ENCODE measurements around the gene FAM216B. TPM values are rescaled to one million over a fixed set of nuclear protein-coding genes. Genes with fewer than 3 reads are reported as not detected.

The FAM216B gene
- 1 to 10 TPM in 1 of 2 donors, under 1 TPM in 1; 0.41 to 7.9 TPM for total RNA-seq
- 10 to 100 TPM in 4 of 6 donors, 1 to 10 TPM in 2; 1.9 to 17.5 (median 10.8) TPM for polyA plus RNA-seq (ENCODE audit: insufficient read length in 6 of 6)
- long read RNA-seq, donor 1, transcript FAM216B-201 (4 exons, 3,243 nt), result major isoform, 15 of 19 reads
- long read RNA-seq, donor 1, partial matches to known transcripts, result 0 of 19 reads
- long read RNA-seq, donor 1, other reads (novel, unspliced or antisense), result 0 of 19 reads
- long read RNA-seq, donor 2, partial matches to known transcripts, result 0 of 2 reads
- long read RNA-seq, donor 2, other reads (novel, unspliced or antisense), result 0 of 2 reads
- long read RNA-seq, donor 3, result 0 reads
- long read RNA-seq, donor 4, result 0 reads
- long read RNA-seq, donor 5, transcript FAM216B-201 (4 exons, 3,243 nt), result major isoform, 13 of 18 reads
- long read RNA-seq, donor 5, transcript FAM216B-202 (4 exons, 3,300 nt), result minor isoform, 5 of 18 reads
- long read RNA-seq, donor 5, partial matches to known transcripts, result 0 of 18 reads
- long read RNA-seq, donor 5, other reads (novel, unspliced or antisense), result 0 of 18 reads
- long read RNA-seq, donor 6, partial matches to known transcripts, result 0 of 1 reads
- long read RNA-seq, donor 6, other reads (novel, unspliced or antisense), result 0 of 1 reads
- long read RNA-seq, donor 7, partial matches to known transcripts, result 0 of 2 reads
- long read RNA-seq, donor 7, other reads (novel, unspliced or antisense), result 0 of 2 reads
- long read RNA-seq, donor 8, partial matches to known transcripts, result 0 of 2 reads
- long read RNA-seq, donor 8, other reads (novel, unspliced or antisense), result 0 of 2 reads
- long read RNA-seq, donor 9, result 0 reads
- long read RNA-seq, donor 10, partial matches to known transcripts, result 0 of 1 reads
- long read RNA-seq, donor 10, other reads (novel, unspliced or antisense), result 1 of 1 reads
- long read RNA-seq, donor 11, transcript FAM216B-202 (4 exons, 3,300 nt), result major isoform, 6 of 12 reads
- long read RNA-seq, donor 11, transcript FAM216B-201 (4 exons, 3,243 nt), result major isoform, 6 of 12 reads
- long read RNA-seq, donor 11, partial matches to known transcripts, result 0 of 12 reads
- long read RNA-seq, donor 11, other reads (novel, unspliced or antisense), result 0 of 12 reads
- long read RNA-seq, donor 12, transcript FAM216B-201 (4 exons, 3,243 nt), result major isoform, 8 of 10 reads
- long read RNA-seq, donor 12, partial matches to known transcripts, result 0 of 10 reads
- long read RNA-seq, donor 12, other reads (novel, unspliced or antisense), result 0 of 10 reads

DNA sequence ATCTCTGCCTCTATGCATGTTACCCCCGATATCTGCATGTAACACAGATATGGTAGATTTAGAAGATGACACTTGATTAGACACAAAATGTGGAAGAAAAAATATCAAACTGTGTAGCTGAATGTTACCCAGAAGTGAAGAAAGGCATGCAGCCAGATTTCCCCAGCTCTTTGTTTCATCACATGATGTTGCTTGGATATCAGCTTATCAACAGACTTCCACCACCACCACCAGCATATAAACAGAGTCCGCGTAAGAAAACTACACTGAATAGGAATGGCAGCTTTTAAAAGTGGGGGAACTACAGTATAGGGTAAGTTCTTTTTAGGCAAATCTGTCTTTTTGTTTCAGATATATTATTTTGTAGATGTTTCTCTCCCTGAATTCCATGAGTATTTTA lies at the start of gene FAM216B:
Gene FAM216B, plus strand, starts transcription at position 233 of the 400 bp plus-strand sequence. CDS start 2,484 bp downstream, outside the sequence.
- Histone ChIP-seq H3K4me3 (no peak within 1 kb of the TSS), H3K27me3 (no peaks in the 10 kb centered on the region), H3K36me3 (no peaks in the 10 kb centered on the region), H3K4me1 (no peaks in the 10 kb centered on the region), H3K9me3 (no peaks in the 10 kb centered on the region), H3K27ac (no peak within 1 kb of the TSS)
- TF ChIP-seq, protein P1, sequence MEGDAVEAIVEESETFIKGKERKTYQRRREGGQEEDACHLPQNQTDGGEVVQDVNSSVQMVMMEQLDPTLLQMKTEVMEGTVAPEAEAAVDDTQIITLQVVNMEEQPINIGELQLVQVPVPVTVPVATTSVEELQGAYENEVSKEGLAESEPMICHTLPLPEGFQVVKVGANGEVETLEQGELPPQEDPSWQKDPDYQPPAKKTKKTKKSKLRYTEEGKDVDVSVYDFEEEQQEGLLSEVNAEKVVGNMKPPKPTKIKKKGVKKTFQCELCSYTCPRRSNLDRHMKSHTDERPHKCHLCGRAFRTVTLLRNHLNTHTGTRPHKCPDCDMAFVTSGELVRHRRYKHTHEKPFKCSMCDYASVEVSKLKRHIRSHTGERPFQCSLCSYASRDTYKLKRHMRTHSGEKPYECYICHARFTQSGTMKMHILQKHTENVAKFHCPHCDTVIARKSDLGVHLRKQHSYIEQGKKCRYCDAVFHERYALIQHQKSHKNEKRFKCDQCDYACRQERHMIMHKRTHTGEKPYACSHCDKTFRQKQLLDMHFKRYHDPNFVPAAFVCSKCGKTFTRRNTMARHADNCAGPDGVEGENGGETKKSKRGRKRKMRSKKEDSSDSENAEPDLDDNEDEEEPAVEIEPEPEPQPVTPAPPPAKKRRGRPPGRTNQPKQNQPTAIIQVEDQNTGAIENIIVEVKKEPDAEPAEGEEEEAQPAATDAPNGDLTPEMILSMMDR (IDR thresholded peaks at IDR 0.05), result no peak
- DNase-seq (peak in 2 of 4 donors; percentile 31 to 63), ATAC-seq (no peak)
- intact Hi-C loops (cut with DNase I), result no loop called here

DNA sequence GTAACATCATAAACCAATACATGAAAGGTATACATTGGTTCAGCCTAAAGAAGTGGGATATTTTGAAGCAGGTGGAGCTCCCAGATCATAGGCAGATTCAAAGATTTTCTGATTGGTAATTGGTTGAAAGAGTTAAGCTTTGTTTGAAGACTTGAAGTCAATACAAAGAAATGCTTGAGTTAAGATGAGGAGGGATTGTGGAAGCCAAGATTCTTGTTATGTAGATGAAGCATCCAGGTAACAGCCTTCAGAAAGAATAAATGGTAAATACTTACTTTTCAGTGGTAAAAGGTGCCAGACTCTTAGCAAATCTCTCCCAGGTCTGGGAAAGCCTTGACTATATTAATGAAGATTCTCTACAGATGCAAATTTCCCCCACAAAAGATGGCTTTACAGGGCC lies 49.3 kb upstream of the FAM216B start:
- DNase-seq, result no peak

DNA sequence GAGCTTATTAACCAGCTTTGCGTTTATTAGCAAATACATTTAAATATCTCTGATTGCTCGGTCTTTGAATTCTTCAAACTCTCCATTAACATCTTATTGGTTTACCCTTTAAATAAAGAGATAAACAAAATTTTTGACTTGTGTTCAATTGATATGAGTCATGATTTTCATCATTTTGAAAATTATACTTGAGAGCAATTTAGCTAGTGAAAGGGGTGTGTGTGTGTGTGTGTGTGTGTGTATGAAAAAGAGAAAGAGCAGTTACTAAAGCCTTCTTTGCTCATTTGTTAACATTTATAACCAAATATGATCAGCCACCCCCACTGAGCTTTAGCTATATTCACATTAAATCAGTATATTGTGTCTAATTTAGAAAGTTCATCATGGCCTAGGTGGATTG lies 48.3 kb upstream of the FAM216B start:
- DNase-seq, result no peak
- Histone ChIP-seq H3K4me3 (no peak overlapping the region), H3K4me1 (no peaks in the 10 kb centered on the region), H3K27me3 (no peaks in the 10 kb centered on the region), H3K9me3 (no peaks in the 10 kb centered on the region), H3K36me3 (no peaks in the 10 kb centered on the region), H3K27ac (no peak overlapping the region)
- TF ChIP-seq, protein P1 (IDR thresholded peaks at IDR 0.05), result no peak
- intact Hi-C loops (cut with DNase I), result no loop called here
- no peak for ATAC-seq

More for the DNA sequence above, 49.3 kb upstream of the FAM216B start:
- Histone ChIP-seq H3K9me3 (no peaks in the 10 kb centered on the region), H3K4me1 (no peaks in the 10 kb centered on the region), H3K27me3 (no peaks in the 10 kb centered on the region), H3K4me3 (no peak overlapping the region), H3K36me3 (no peaks in the 10 kb centered on the region), H3K27ac (no peak overlapping the region)
- no peak for ATAC-seq
- TF ChIP-seq, protein P1 (IDR thresholded peaks at IDR 0.05), result no peak
- intact Hi-C loops (cut with DNase I), result no loop called here

DNA sequence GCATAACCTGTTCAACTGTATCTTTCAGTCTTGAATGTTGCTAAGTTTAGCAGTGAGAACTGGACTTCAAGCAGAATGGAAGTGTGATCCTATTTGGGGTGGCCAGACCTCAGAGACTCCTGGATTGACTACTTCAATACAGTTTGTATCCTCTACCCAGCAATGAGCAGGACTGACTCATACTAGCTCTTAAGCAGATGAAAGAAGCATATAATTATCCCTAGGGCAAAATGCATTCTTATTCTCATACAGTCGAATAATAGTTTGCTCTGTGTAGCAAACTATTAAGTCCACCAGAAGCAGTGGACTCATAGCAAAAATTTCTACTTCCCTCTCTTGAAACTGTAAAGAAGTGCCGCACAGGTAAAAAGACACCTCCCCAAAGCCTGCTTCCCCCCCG lies 46.4 kb upstream of the FAM216B start:
- TF ChIP-seq, protein P1 (IDR thresholded peaks at IDR 0.05), result no peak
- no peaks in the 10 kb centered on the region for H3K27me3 ChIP-seq
- H3K36me3 ChIP-seq, result no peaks in the 10 kb centered on the region
- intact Hi-C loops (cut with DNase I), result no loop called here
- no peaks in the 10 kb centered on the region for H3K4me1 ChIP-seq
- no peak overlapping the region for H3K4me3 ChIP-seq
- no peak for DNase-seq
- no peak for ATAC-seq
- no peak overlapping the region for H3K27ac ChIP-seq
- H3K9me3 ChIP-seq, result no peaks in the 10 kb centered on the region

Measured in left lung (tissue), 14 donors.